H9 (cell line): Measurements from ENCODE around the gene KIF19. TPM values are rescaled to one million over a fixed set of nuclear protein-coding genes. Genes with fewer than 3 reads are reported as not detected.

Experiments
- DNase-seq: peaks from one replicate; pipeline ENCODE4 v3.0.0-alpha.2; 2017
- H2AFZ ChIP-seq: one replicate; pipeline ENCODE4 v1.6.1; 2013; ENCODE audit warnings: mild to moderate bottlenecking, low read length, control low read depth, moderate library complexity
- H2AK5ac ChIP-seq: 2 replicates; pipeline ENCODE4 v1.6.1; 2013; ENCODE audit warnings: low read length, control low read depth, mixed read lengths; ENCODE audit not compliant: insufficient read length
- H2BK120ac ChIP-seq: one replicate; pipeline ENCODE4 v1.6.1; 2013; ENCODE audit warnings: low read depth, mild to moderate bottlenecking, low read length, control low read depth, inconsistent platforms; ENCODE audit not compliant: poor library complexity, severe bottlenecking
- H2BK12ac ChIP-seq: 2 replicates; pipeline ENCODE4 v1.6.1; 2013; ENCODE audit warnings: low read length, control low read depth, mixed read lengths, low read depth; ENCODE audit not compliant: insufficient read length
- H2BK15ac ChIP-seq: 2 replicates; pipeline ENCODE4 v1.6.1; 2013; ENCODE audit warnings: low read depth, low read length, control low read depth
- H2BK20ac ChIP-seq: one replicate; pipeline ENCODE4 v1.6.1; 2013; ENCODE audit warnings: low read depth, mild to moderate bottlenecking, low read length, control low read depth, inconsistent platforms; ENCODE audit not compliant: poor library complexity, severe bottlenecking
- H2BK5ac ChIP-seq: 2 replicates; pipeline ENCODE4 v1.6.1; 2013; ENCODE audit warnings: low read length, control low read depth, mixed read lengths; ENCODE audit not compliant: insufficient read length
- H3K14ac ChIP-seq: 2 replicates; pipeline ENCODE4 v1.6.1; 2013; ENCODE audit warnings: low read length, control low read depth; ENCODE audit not compliant: insufficient read depth
- H3K18ac ChIP-seq: 2 replicates; pipeline ENCODE4 v1.6.1; 2013; ENCODE audit warnings: low read depth, mild to moderate bottlenecking, mixed read lengths, low read length, control low read depth; ENCODE audit not compliant: insufficient read length
- H3K23ac ChIP-seq: 2 replicates; pipeline ENCODE4 v1.6.1; 2013; ENCODE audit warnings: low read length, control low read depth, mixed read lengths, low read depth; ENCODE audit not compliant: insufficient read length
- H3K23me2 ChIP-seq: 2 replicates; pipeline ENCODE4 v1.6.1; 2013; ENCODE audit warnings: low read depth, mild to moderate bottlenecking, mixed read lengths, low read length, control low read depth; ENCODE audit not compliant: insufficient read length, poor library complexity, severe bottlenecking
- H3K27ac ChIP-seq: 2 replicates; pipeline ENCODE4 v1.5.1; 2013; ENCODE audit warnings: low read length, control low read depth, mixed read lengths, low read depth; ENCODE audit not compliant: insufficient read length
- H3K27me3 ChIP-seq: 2 replicates; pipeline ENCODE4 v1.6.1; 2013; ENCODE audit warnings: low read length, control low read depth, inconsistent platforms; ENCODE audit not compliant: insufficient read depth
- H3K4ac ChIP-seq: 2 replicates; pipeline ENCODE4 v1.6.1; 2013; ENCODE audit warnings: low read depth, mild to moderate bottlenecking, control low read depth, inconsistent platforms, low read length, moderate library complexity
- H3K4me1 ChIP-seq: 2 replicates; pipeline ENCODE4 v1.6.1; 2013; ENCODE audit warnings: low read length, control low read depth, inconsistent platforms; ENCODE audit not compliant: insufficient read depth
- H3K4me2 ChIP-seq: 2 replicates; pipeline ENCODE4 v1.6.1; 2013; ENCODE audit warnings: low read length, control low read depth, mixed read lengths; ENCODE audit not compliant: insufficient read length, insufficient read depth
- H3K56ac ChIP-seq: 2 replicates; pipeline ENCODE4 v1.6.1; 2013; ENCODE audit warnings: low read depth, mild to moderate bottlenecking, mixed read lengths, low read length, control low read depth; ENCODE audit not compliant: insufficient read length
- H3K79me1 ChIP-seq: 2 replicates; pipeline ENCODE4 v1.6.1; 2013; ENCODE audit warnings: low read depth, mild to moderate bottlenecking, moderate library complexity, low read length, control low read depth, inconsistent platforms; ENCODE audit not compliant: insufficient read depth, poor library complexity, severe bottlenecking
- H3K79me2 ChIP-seq: 2 replicates; pipeline ENCODE4 v1.6.1; 2013; ENCODE audit warnings: low read length, control low read depth, inconsistent platforms; ENCODE audit not compliant: insufficient read depth
- H3K9ac ChIP-seq: 2 replicates; pipeline ENCODE4 v1.6.1; 2013; ENCODE audit warnings: low read length, control low read depth, mixed read lengths; ENCODE audit not compliant: insufficient read length; ENCODE audit errors: extremely low read depth
- H3K9me3 ChIP-seq: one replicate; pipeline ENCODE4 v1.6.1; 2013; ENCODE audit warnings: low read depth, low read length, inconsistent platforms; ENCODE audit not compliant: control insufficient read depth
- H3T11ph ChIP-seq: one replicate; pipeline ENCODE4 v1.6.1; 2013; ENCODE audit warnings: mild to moderate bottlenecking, low read length, control low read depth, inconsistent platforms
- H4K20me1 ChIP-seq: one replicate; pipeline ENCODE4 v1.6.1; 2013; ENCODE audit not compliant: control insufficient read depth, insufficient read length, insufficient read depth
- H4K5ac ChIP-seq: 2 replicates; pipeline ENCODE4 v1.6.1; 2013; ENCODE audit warnings: low read depth, mild to moderate bottlenecking, mixed read lengths, low read length, control low read depth; ENCODE audit not compliant: insufficient read length
- H4K8ac ChIP-seq: replicated peaks from 2 replicates; pipeline ENCODE4 v1.6.1; 2013; ENCODE audit warnings: low read length, control low read depth, mixed read lengths, low read depth; ENCODE audit not compliant: insufficient read length
- H4K91ac ChIP-seq: 2 replicates; pipeline ENCODE4 v1.6.1; 2013; ENCODE audit warnings: low read depth, mild to moderate bottlenecking, moderate library complexity, mixed read lengths, low read length, control low read depth; ENCODE audit not compliant: insufficient read length
- H3K27ac Mint-ChIP-seq, 3 experiments: 2 replicates in 2 of 3; 3 replicates in 1 of 3; pipeline ENCODE4 v1.8.0; 2020 to 2021; ENCODE audit warnings: mixed read lengths in 3 of 3, mild to moderate bottlenecking in 1 of 3, moderate library complexity in 1 of 3
- H3K27me3 Mint-ChIP-seq: 2 replicates; pipeline ENCODE4 v1.8.0; 2021; ENCODE audit warnings: low read depth, mild to moderate bottlenecking, moderate library complexity, mixed read lengths
- H3K36me3 Mint-ChIP-seq, 3 experiments: 2 replicates in 2 of 3; 3 replicates in 1 of 3; pipeline ENCODE4 v1.8.0; 2020 to 2021; ENCODE audit warnings: low read depth in 3 of 3, mixed read lengths in 3 of 3; ENCODE audit not compliant: insufficient read depth in 1 of 3
- H3K4me1 Mint-ChIP-seq, 2 experiments: 2 replicates each; pipeline ENCODE4 v1.8.0; 2020; ENCODE audit warnings: mixed read lengths in 2 of 2
- H3K4me3 Mint-ChIP-seq, 2 experiments: 2 replicates in 1 of 2; 3 replicates in 1 of 2; pipeline ENCODE4 v1.8.0; 2020 to 2021; ENCODE audit warnings: mild to moderate bottlenecking in 2 of 2, mixed read lengths in 2 of 2, moderate library complexity in 1 of 2
- H3K9me3 Mint-ChIP-seq, 2 experiments: 2 replicates in 1 of 2; 3 replicates in 1 of 2; pipeline ENCODE4 v1.8.0; 2020; ENCODE audit warnings: mild to moderate bottlenecking in 2 of 2, mixed read lengths in 2 of 2, moderate library complexity in 1 of 2
- WGBS: extraction: QIAGEN DNeasy Blood & Tissue Kit; methylation state at CpG from one replicate; pipeline ENCODE4 v1.1.7; 2013; ENCODE audit warnings: missing lambda C conversion rate, low lambda C conversion rate, mixed read lengths; ENCODE audit not compliant: insufficient read length; ENCODE audit errors: extremely low coverage; 5-methylcytosine and 5-hydroxymethylcytosine counted together
- total RNA-seq: library from RNA; stranded (reverse); gene quantifications from 2 replicates; pipeline ENCODE4 v1.2.1, GENCODE V29; 2021
- TF ChIP-seq, protein P1 (sequence below): fragments of 200-600 bp; sonication (generic); conservative IDR thresholded peaks from 3 replicates; pipeline ENCODE4 v1.8.0; 2021; ENCODE audit warnings: antibody characterized with exemption, mild to moderate bottlenecking

Gene KIF19
- total RNA-seq, 1 experiment from 2014 or later: 0.13 TPM

DNA sequence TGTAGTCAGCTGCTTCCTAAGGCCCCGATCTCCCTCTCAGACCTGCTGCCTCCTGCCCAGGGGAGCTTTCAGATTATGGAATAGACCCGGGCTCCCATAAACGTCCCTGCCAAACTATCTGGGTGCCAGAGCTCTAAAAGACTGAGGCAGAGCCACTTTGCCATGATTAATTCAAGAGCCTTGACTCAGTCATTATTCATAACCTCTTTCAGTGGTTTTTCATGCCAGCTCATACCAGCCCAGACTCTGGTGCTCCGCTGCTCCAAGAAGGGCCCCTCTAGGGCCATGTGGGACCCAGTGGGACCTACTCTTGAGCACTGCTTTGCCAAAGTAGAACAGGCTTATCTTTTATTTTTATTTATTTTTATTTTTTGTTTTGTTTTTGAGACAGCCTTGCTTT, 28.1 kb upstream of the KIF19 start:
- Histone ChIP-seq H3K79me2 (no peaks in the 10 kb centered on the region), H2AFZ (no peak overlapping the region), H2BK20ac (no peak overlapping the region), H2AK5ac (no peak overlapping the region), H3K18ac (no peak overlapping the region), H4K5ac (no peak overlapping the region), H3K56ac (no peak overlapping the region), H3K27me3 (no peaks in the 10 kb centered on the region), H3K4me2 (no peak overlapping the region), H3T11ph (no peak overlapping the region), H3K27ac (no peak overlapping the region), H3K9ac (no peak overlapping the region), H3K23ac (no peak overlapping the region), H2BK5ac (no peak overlapping the region), H3K4ac (no peak overlapping the region), H2BK15ac (no peak overlapping the region), H4K20me1 (no peaks in the 10 kb centered on the region), H3K23me2 (no peaks in the 10 kb centered on the region), H4K91ac (no peak overlapping the region), H4K8ac (no peak overlapping the region), H2BK120ac (no peak overlapping the region), H2BK12ac (no peak overlapping the region), H3K4me1 (no peaks in the 10 kb centered on the region), H3K9me3 (no peaks in the 10 kb centered on the region), H3K14ac (no peak overlapping the region), H3K79me1 (no peaks in the 10 kb centered on the region)
- TF ChIP-seq, protein P1, sequence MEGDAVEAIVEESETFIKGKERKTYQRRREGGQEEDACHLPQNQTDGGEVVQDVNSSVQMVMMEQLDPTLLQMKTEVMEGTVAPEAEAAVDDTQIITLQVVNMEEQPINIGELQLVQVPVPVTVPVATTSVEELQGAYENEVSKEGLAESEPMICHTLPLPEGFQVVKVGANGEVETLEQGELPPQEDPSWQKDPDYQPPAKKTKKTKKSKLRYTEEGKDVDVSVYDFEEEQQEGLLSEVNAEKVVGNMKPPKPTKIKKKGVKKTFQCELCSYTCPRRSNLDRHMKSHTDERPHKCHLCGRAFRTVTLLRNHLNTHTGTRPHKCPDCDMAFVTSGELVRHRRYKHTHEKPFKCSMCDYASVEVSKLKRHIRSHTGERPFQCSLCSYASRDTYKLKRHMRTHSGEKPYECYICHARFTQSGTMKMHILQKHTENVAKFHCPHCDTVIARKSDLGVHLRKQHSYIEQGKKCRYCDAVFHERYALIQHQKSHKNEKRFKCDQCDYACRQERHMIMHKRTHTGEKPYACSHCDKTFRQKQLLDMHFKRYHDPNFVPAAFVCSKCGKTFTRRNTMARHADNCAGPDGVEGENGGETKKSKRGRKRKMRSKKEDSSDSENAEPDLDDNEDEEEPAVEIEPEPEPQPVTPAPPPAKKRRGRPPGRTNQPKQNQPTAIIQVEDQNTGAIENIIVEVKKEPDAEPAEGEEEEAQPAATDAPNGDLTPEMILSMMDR: no peak
- H3K27me3 Mint-ChIP-seq: peaks cover 33% of the 10 kb centered on the region
- H3K27ac Mint-ChIP-seq: peak overlapping the region in 1 of 3 experiments; percentile 23; a peak in 1 of 7 replicates
- no peak overlapping the region for H3K4me3 Mint-ChIP-seq
- peaks cover 2 to 4% of the 10 kb centered on the region in 2 experiments; a peak in 2 of 5 replicates for H3K9me3 Mint-ChIP-seq
- H3K36me3 Mint-ChIP-seq: no peaks in the 10 kb centered on the region; a peak in 1 of 7 replicates
- 0 out of 4 replicates have a peak, but pooled peaks cover 0 to 1% of the 10 kb centered on the region in 2 experiments for H3K4me1 Mint-ChIP-seq
- WGBS: no CpG with 5 or more reads among the region's 4 CpGs
- no peak for DNase-seq
